ENCODE measurements around the gene C6orf132. TPM values are rescaled to one million over a fixed set of nuclear protein-coding genes. Genes with fewer than 3 reads are reported as not detected.

C6orf132 gene
- total and polyA plus RNA-seq, 2 experiments from 2014 or later: 22.2 to 40.9 TPM

GRCh38 chr6:42155293-42155692 lies 12.9 kb upstream of the C6orf132 start:
- ATAC-seq: no peak
- Mint-ChIP-seq H3K36me3 (ENCODE audit: low read depth) (no peaks in the 10 kb centered on the region), H3K9me3 (no peaks in the 10 kb centered on the region), H3K4me1 (peaks cover 24% of the 10 kb centered on the region), H3K27ac (no peak overlapping the region), H3K27me3 (ENCODE audit: insufficient read depth, low read depth, poor library complexity) (peaks cover 11% of the 10 kb centered on the region), H3K4me3 (no peak overlapping the region)
- Histone ChIP-seq H3F3A (replicated peaks; ENCODE audit: low read depth) (no peaks in the 10 kb centered on the region; the same call in 1 of the 2 replicates), H3K36me3 (ENCODE audit: insufficient read depth) (no peaks in the 10 kb centered on the region), H3K27me3 (ENCODE audit: insufficient read depth) (no peaks in the 10 kb centered on the region), H3K9me2 (ENCODE audit: insufficient read depth) (no peaks in the 10 kb centered on the region), H3K79me2 (replicated peaks; ENCODE audit: insufficient read depth) (no peaks in the 10 kb centered on the region), H3K4me2 (no peak overlapping the region), H3K4me1 (ENCODE audit: insufficient read depth) (peaks cover 15% of the 10 kb centered on the region), H3K4me3 (no peak overlapping the region), H2AFZ (no peak overlapping the region), H4K20me1 (replicated peaks; ENCODE audit: insufficient read depth) (no peaks in the 10 kb centered on the region), H3K27ac (ENCODE audit: low read depth) (no peak overlapping the region)
- TF ChIP-seq ZNF331 (CRISPR knock-in tag; IDR thresholded peaks at IDR 0.05; ENCODE audit: low read depth) (no peak), REST (IDR thresholded peaks at IDR 0.05; ENCODE audit: unreplicated experiment) (no peak), CREB1 (CRISPR knock-in tag; IDR thresholded peaks at IDR 0.05; ENCODE audit: low read depth) (no peak), JUNB (IDR thresholded peaks at IDR 0.05; ENCODE audit: unreplicated experiment) (no peak), ZNF114 (CRISPR knock-in tag; IDR thresholded peaks at IDR 0.05) (no peak), ZNF462 (CRISPR knock-in tag; IDR thresholded peaks at IDR 0.05) (no peak), EZH2 (IDR thresholded peaks at IDR 0.05; ENCODE audit: low read depth, unreplicated experiment) (no peak), CTCF (conservative IDR thresholded peaks at IDR 0.05; ENCODE audit: low read depth in 2 of 2) (no peak), POLR2AphosphoS5 (IDR thresholded peaks at IDR 0.05; ENCODE audit: low read depth) (no peak), EZH2phosphoT487 (IDR thresholded peaks at IDR 0.05; ENCODE audit: unreplicated experiment) (no peak), ETS1 (IDR thresholded peaks at IDR 0.05) (no peak)
- no peak for DNase-seq (ENCODE audit: low spot score)
